NCI-H748 (cell line): ENCODE data around the gene RALGAPB.
A peak's percentile ranks its signal among the peaks of the same experiment; 100 is the strongest.
"Not testable (repeated sequence)": the region's sequence is repeated elsewhere in the genome, so short reads cannot be mapped to it uniquely, and the experiment has no call there.

Experiments used
- DNase-seq: peaks from one replicate; lab custom pipeline; 2025; ENCODE audit not compliant: unreplicated experiment; lab: John Stamatoyannopoulos, UW

RALGAPB gene

DNA sequence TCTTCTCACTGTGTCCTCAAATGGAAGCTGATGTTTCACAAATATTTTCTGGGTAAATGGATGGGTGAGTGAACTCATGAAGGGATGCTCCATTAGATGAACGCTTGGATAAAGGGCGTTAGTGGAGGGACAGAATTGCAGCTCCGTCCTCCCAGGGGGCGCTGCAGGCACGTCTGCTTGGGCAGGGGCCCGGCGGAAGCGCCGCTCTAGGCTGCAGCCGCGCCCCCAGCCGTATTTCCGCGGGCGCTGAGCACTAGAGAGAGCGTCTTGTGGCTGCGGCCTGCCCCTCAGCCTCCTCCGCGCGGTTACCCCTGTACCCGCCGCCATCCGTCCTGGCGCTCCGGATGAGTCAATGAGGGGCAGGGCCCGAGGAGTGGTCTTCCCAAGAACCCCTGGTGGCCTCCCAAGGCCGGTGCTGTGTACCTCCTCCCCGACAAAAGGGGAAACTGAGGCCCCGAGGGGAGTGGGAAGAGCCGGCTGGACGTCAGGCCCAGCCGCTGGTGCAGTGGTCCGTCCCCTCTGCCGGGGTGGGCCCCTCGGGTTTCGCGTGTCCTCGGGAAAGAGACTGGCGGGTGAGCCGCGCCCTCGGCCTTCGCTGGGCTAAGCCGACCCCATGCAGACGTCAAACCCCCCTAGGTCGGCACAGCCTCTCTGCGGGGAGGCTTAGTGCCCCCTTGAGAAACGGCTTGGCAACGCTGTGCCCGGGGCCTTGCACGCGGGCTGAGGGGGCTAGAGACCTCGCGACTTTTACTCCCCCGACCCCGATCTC is 26.0 kb upstream of the RALGAPB start:
- peak; percentile 94 for DNase-seq

- no peak for DNase-seq
Observed at GRCh38 chr20:38447251-38447661, 25.4 kb upstream of the RALGAPB start.

GRCh38 chr20:38447931-38448675 is 24.5 kb upstream of the RALGAPB start:
- DNase-seq, result no peak

DNA sequence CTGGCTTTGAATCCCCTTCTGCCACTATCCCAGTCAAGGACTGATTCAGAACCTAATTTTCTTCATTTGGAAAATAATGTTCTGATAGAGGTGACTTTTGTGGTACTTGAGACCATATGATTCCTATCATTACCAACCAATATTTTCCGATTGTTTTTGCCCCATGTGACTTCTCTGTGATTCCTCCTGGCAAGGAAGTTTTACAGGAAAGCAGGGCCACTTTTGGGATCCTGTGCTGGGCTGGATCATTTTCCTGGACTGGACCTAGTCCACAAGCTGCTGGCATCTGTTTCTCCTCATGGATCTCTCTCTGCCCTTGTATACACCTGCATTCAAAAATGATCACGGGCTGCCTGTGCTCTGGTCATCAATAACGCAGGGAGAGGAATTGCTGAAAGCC is 23.6 kb upstream of the RALGAPB start:
- no peak for DNase-seq

- DNase-seq, result no peak
Observed at GRCh38 chr20:38450412-38450975, 22.1 kb upstream of the RALGAPB start.

DNA sequence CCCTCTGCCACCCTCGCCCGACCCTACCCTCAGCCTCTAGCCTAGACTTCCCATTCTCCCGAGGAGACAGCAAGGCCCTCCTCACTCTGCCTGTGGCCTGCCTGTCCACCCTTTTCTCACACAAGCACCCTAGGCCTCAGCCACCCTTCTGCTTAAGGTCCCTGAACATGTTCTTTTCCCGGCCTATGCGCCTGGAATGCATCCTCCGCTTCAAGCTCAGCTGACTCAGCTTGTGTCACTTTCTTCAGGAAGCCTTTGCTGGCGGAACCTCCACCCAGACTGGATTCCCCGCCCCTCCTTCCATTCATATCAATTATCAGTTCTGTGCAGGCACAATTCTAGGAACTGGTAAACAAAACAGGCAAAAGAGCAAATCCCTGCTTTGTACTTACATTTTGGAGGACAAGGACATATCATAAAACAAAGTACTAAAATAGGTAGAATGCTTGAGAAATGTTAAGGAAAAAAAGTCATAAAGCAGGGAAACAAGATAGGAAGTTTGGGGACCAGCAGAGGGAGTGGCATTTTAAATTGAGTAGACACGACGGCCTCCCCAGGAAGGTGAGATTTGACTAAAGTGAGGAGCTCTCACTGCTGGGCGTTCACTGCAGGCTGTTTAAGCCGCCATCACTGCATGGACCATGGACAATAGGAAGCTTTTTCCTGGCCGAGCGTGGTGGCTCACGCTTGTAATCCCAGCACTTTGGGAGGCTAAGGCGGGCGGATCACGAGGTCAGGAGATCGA is 19.6 kb upstream of the RALGAPB start:
- DNase-seq, result no peak

DNA sequence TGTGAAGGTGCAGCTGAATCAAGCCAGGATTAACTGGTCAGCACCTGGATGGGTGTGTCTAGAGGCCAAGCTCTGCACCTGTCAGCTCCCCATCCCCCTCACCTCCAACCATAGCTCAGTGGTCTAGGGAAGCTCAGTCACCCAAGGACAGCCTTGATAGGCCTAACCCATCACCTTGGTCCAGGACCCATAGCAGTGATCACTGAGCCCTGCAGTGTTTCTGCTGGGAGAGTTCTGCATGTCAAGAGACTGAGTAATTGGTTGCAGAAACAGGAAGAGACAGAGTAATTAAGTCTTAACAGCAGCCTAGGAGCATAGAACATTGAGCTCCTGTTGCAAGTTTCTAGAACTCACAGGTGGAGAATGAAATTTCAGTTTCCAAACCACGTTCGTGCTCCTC is 18.7 kb upstream of the RALGAPB start:
- peak; percentile 43 for DNase-seq

- DNase-seq, result no peak
Observed at GRCh38 chr20:38454556-38455473, 17.8 kb upstream of the RALGAPB start.

DNA sequence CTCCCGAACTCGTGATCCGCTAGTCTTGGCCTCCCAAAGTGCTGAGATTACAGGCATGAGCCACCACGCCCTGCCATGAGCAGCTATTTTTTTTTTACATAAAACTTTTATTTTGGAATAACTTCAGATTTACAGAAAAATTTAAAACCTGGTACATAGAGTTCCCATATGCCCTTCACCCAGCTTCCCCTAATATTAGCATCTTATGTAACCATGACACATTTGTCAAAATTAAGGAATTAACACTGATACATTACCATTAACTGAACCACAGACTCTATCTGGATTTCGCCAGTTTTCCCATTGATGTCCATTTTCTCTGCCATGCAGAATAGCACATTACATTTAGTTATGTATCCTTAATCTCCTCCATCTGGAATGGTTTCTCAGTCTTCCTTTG is 14.3 kb upstream of the RALGAPB start:
- no peak for DNase-seq

GRCh38 chr20:38460040-38460623 is 12.5 kb upstream of the RALGAPB start:
- peak; percentile 74 for DNase-seq

DNA sequence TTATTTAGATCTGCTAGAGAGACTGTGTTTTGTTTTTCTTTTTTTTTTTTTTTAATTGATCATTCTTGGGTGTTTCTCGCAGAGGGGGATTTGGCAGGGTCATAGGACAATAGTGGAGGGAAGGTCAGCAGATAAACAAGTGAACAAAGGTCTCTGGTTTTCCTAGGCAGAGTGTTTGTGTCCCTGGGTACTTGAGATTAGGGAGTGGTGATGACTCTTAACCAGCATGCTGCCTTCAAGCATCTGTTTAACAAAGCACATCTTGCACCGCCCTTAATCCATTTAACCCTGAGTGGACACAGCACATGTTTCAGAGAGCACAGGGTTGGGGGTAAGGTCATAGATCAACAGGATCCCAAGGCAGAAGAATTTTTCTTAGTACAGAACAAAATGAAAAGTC is 12.0 kb upstream of the RALGAPB start:
- not testable (repeated sequence) for DNase-seq

GRCh38 chr20:38461167-38461566 is 11.5 kb upstream of the RALGAPB start:
- DNase-seq, result not testable (repeated sequence)

GRCh38 chr20:38461569-38461968 is 11.1 kb upstream of the RALGAPB start:
- not testable (repeated sequence) for DNase-seq

GRCh38 chr20:38466171-38466570 is 6.5 kb upstream of the RALGAPB start:
- DNase-seq, result no peak

DNA sequence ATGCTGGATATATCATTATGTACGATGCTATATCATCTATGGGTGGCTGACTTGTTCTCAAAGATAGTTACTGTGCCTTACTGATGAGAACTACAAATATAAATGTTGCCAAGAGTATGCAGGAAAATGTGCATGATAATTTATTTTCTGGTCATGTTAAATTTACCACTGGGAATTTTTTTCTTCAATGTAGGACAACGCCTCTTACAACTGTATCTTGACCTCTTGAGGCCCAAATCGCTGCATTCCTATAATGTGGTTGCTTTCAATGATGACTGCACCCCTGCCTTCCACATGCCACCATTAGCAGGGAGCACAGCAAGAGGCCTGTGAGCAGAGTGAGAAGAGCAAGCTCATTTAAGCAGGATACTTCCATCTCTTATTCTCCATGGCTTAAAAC is 5.7 kb upstream of the RALGAPB start:
- no peak for DNase-seq

DNA sequence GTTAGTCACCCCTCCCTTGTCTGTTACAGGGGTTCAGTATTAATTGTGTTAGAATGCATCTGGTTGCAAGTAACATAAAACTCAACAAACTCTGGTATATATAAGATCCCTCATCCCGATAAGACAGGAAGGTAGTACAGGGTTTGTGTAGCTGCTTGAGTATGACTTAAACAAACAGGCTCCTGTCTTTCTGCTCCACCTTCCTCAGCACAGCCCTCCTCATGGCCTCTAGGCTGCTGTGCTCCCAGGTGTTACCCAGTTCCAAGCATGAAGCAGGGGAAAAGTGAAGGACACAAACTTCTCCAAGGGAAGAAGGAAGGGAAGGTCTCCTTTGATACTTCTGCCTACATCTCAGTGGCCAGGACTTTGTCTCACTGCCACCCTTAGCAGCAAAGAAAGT is 1.4 kb upstream of the RALGAPB start:
- DNase-seq, result no peak

DNA sequence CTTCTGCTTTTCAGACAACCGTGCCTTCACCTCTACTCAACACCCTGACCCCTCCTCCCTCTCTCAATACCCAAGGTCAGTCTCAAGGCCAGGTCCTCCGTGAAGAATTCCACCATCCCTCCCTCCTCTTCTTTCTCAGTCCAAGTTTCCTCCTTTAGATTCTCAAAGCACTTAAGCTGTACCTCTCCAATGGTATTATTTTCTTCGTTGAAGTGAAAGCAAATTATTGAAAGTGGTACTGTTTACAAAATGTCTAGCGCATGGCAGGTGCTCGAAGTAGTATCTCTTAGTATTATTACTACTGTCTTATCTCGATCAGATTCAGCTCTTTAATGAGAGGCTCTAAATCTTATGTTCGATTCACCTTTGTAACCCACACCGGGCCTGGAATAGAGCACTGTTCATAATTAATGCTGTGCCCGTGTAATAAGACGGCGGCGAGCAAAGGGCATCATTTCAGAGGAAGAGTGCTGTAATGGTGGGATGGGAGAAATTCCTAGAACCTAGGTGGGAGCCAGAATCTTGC is 593 bp upstream of the RALGAPB start:
- DNase-seq, result no peak

GRCh38 chr20:38473367-38473795 is 738 bp downstream of the RALGAPB start:
- peak; percentile 63 for DNase-seq

- DNase-seq, result no peak
Observed at GRCh38 chr20:38477747-38478146, 5.1 kb downstream of the RALGAPB start.

DNA sequence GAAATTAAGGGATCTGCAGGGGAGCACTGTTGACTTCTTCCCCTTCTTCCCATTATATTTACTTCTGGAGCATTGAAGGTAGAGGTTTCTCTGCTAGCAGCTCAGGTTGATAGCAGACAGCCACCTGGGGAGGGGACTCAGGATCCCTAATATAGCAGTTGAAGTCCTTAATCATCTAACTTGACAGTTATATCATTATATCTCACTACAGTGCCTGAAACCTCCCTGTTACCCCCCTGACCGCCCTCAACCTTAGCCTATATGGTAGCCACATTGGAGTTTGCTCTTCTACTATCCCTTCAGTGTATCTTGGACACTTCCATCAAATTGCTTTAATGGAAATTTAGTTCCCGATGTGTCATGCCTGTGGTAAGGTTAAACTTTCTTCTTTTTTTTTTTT is 7.0 kb downstream of the RALGAPB start:
- no peak for DNase-seq
